Glutamatergic neuron (in vitro differentiated cells): ENCODE data around the gene MAF. TPM values are rescaled to one million over a fixed set of nuclear protein-coding genes. Genes with fewer than 3 reads are reported as not detected.
A peak's percentile ranks its signal among the peaks of the same experiment; 100 is the strongest.

Source experiments
- DNase-seq: peaks from one replicate; pipeline ENCODE4 v3.0.0; 2022
- H3K27ac Mint-ChIP-seq: one replicate; pipeline ENCODE4 v1.8.0; 2020; ENCODE audit warnings: mild to moderate bottlenecking, mixed read lengths, inconsistent platforms; ENCODE audit not compliant: unreplicated experiment
- H3K27me3 Mint-ChIP-seq: one replicate; pipeline ENCODE4 v1.8.0; 2020; ENCODE audit warnings: mild to moderate bottlenecking, moderate library complexity, mixed read lengths, inconsistent platforms; ENCODE audit not compliant: unreplicated experiment
- H3K36me3 Mint-ChIP-seq: one replicate; pipeline ENCODE4 v1.8.0; 2020; ENCODE audit warnings: mild to moderate bottlenecking, mixed read lengths, inconsistent platforms; ENCODE audit not compliant: unreplicated experiment
- H3K4me1 Mint-ChIP-seq: one replicate; pipeline ENCODE4 v1.8.0; 2020; ENCODE audit warnings: mild to moderate bottlenecking, low read depth, mixed read lengths, inconsistent platforms; ENCODE audit not compliant: unreplicated experiment
- H3K4me3 Mint-ChIP-seq: one replicate; pipeline ENCODE4 v1.8.0; 2020; ENCODE audit warnings: mild to moderate bottlenecking, mixed read lengths, inconsistent platforms; ENCODE audit not compliant: unreplicated experiment
- H3K9me3 Mint-ChIP-seq: one replicate; pipeline ENCODE4 v1.8.0; 2020; ENCODE audit warnings: mild to moderate bottlenecking, moderate library complexity, mixed read lengths, inconsistent platforms; ENCODE audit not compliant: unreplicated experiment
- CTCF ChIP-seq: fragments of 200-600 bp; sonication (generic); IDR thresholded peaks from one replicate; pipeline ENCODE4 v1.5.0; 2021; ENCODE audit not compliant: partially characterized antibody, unreplicated experiment
- total RNA-seq: library from RNA; stranded (reverse); fragmentation: NEBNext Ultra II Directional; extraction: Animal tissue kit (Norgen Biotek cat#: 25700); gene quantifications from one replicate; pipeline ENCODE4 v1.2.1, GENCODE V29; 2021; ENCODE audit not compliant: unreplicated experiment

Gene MAF
- total RNA-seq, 1 donor from 2014 or later: 5.0 TPM

GRCh38 chr16:79599837-79600637 is 500 bp downstream of the MAF start:
- Mint-ChIP-seq H3K4me1 (peaks cover 7% of the 10 kb centered on the region), H3K36me3 (no peaks in the 10 kb centered on the region), H3K27me3 (peaks cover 10% of the 10 kb centered on the region), H3K9me3 (peaks cover 13% of the 10 kb centered on the region), H3K4me3 (peak overlapping the region; percentile 97), H3K27ac (peak overlapping the region; percentile 85)
- no peak for TF ChIP-seq CTCF
- peak; percentile 77 for DNase-seq

- TF ChIP-seq CTCF: no peak
- Mint-ChIP-seq H3K27me3 (peaks cover 10% of the 10 kb centered on the region), H3K9me3 (peaks cover 12% of the 10 kb centered on the region), H3K4me3 (peak overlapping the region; percentile 89), H3K36me3 (no peaks in the 10 kb centered on the region), H3K27ac (peak overlapping the region; percentile 85), H3K4me1 (peaks cover 7% of the 10 kb centered on the region)
- DNase-seq: peak; percentile 63
These were observed 1.2 kb downstream of the MAF start for GRCh38 chr16:79599256-79599836.

- no peak for TF ChIP-seq CTCF
- Mint-ChIP-seq H3K27ac (peak overlapping the region; percentile 70), H3K4me1 (peaks cover 7% of the 10 kb centered on the region), H3K36me3 (no peaks in the 10 kb centered on the region), H3K9me3 (peaks cover 12% of the 10 kb centered on the region), H3K27me3 (peaks cover 10% of the 10 kb centered on the region), H3K4me3 (peak overlapping the region; percentile 90)
- DNase-seq: peak; percentile 79
These were observed 2.0 kb downstream of the MAF start for GRCh38 chr16:79598348-79599181.

GRCh38 chr16:79598063-79598347 is 2.5 kb downstream of the MAF start:
- no peaks in the 10 kb centered on the region for H3K36me3 Mint-ChIP-seq
- H3K27me3 Mint-ChIP-seq: peaks cover 10% of the 10 kb centered on the region
- no peak for DNase-seq
- TF ChIP-seq CTCF: no peak
- peaks cover 12% of the 10 kb centered on the region for H3K9me3 Mint-ChIP-seq
- H3K4me1 Mint-ChIP-seq: peaks cover 9% of the 10 kb centered on the region
- peak overlapping the region; percentile 70 for H3K27ac Mint-ChIP-seq
- peak overlapping the region; percentile 90 for H3K4me3 Mint-ChIP-seq
